ENCODE measurements around the gene CACTIN.

CACTIN gene

GRCh38 chr19:3645067-3645396 lies 18.4 kb upstream of the CACTIN start:
- H3K4me1 ChIP-seq: no peaks in the 10 kb centered on the region
- H3K9ac ChIP-seq: no peak overlapping the region
- no peaks in the 10 kb centered on the region for H3K27me3 ChIP-seq (ENCODE audit: control insufficient read depth, insufficient read depth, low read length)
- TF ChIP-seq, protein P1, sequence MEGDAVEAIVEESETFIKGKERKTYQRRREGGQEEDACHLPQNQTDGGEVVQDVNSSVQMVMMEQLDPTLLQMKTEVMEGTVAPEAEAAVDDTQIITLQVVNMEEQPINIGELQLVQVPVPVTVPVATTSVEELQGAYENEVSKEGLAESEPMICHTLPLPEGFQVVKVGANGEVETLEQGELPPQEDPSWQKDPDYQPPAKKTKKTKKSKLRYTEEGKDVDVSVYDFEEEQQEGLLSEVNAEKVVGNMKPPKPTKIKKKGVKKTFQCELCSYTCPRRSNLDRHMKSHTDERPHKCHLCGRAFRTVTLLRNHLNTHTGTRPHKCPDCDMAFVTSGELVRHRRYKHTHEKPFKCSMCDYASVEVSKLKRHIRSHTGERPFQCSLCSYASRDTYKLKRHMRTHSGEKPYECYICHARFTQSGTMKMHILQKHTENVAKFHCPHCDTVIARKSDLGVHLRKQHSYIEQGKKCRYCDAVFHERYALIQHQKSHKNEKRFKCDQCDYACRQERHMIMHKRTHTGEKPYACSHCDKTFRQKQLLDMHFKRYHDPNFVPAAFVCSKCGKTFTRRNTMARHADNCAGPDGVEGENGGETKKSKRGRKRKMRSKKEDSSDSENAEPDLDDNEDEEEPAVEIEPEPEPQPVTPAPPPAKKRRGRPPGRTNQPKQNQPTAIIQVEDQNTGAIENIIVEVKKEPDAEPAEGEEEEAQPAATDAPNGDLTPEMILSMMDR (IDR thresholded peaks at IDR 0.05): no peak
- H3K4me2 ChIP-seq (ENCODE audit: low read length): no peak overlapping the region
- H2AFZ ChIP-seq: no peak overlapping the region
- no peaks in the 10 kb centered on the region for H3K9me3 ChIP-seq (ENCODE audit: control insufficient read depth, low read length)
- no peak overlapping the region for H3K27ac ChIP-seq
- no peak overlapping the region for H3K4me3 ChIP-seq (ENCODE audit: low read depth, low read length)
- no peaks in the 10 kb centered on the region for H3K79me2 ChIP-seq
- H3K36me3 ChIP-seq (ENCODE audit: control insufficient read depth, insufficient read depth, low read length): no peaks in the 10 kb centered on the region

- H3K4me1 ChIP-seq: no peaks in the 10 kb centered on the region
- no peaks in the 10 kb centered on the region for H3K27me3 ChIP-seq (ENCODE audit: control insufficient read depth, insufficient read depth, low read length)
- H3K9me3 ChIP-seq (ENCODE audit: control insufficient read depth, low read length): no peaks in the 10 kb centered on the region
- no peak overlapping the region for H3K4me2 ChIP-seq (ENCODE audit: low read length)
- H3K4me3 ChIP-seq (ENCODE audit: low read depth, low read length): no peak overlapping the region
- H2AFZ ChIP-seq: no peak overlapping the region
- no peaks in the 10 kb centered on the region for H3K36me3 ChIP-seq (ENCODE audit: control insufficient read depth, insufficient read depth, low read length)
- TF ChIP-seq, protein P1 (IDR thresholded peaks at IDR 0.05): no peak
- no peaks in the 10 kb centered on the region for H3K79me2 ChIP-seq
- no peak overlapping the region for H3K9ac ChIP-seq
- H3K27ac ChIP-seq: no peak overlapping the region
These were observed 17.9 kb upstream of the CACTIN start for GRCh38 chr19:3644351-3645066.

GRCh38 chr19:3643674-3644313 lies 17.2 kb upstream of the CACTIN start:
- H3K9me3 ChIP-seq (ENCODE audit: control insufficient read depth, low read length): no peaks in the 10 kb centered on the region
- H3K27ac ChIP-seq: no peak overlapping the region
- TF ChIP-seq, protein P1 (IDR thresholded peaks at IDR 0.05): no peak
- H3K9ac ChIP-seq: no peak overlapping the region
- no peak overlapping the region for H3K4me2 ChIP-seq (ENCODE audit: low read length)
- H3K36me3 ChIP-seq (ENCODE audit: control insufficient read depth, insufficient read depth, low read length): no peaks in the 10 kb centered on the region
- H2AFZ ChIP-seq: no peak overlapping the region
- no peaks in the 10 kb centered on the region for H3K4me1 ChIP-seq
- no peaks in the 10 kb centered on the region for H3K27me3 ChIP-seq (ENCODE audit: control insufficient read depth, insufficient read depth, low read length)
- H3K79me2 ChIP-seq: no peaks in the 10 kb centered on the region
- no peak overlapping the region for H3K4me3 ChIP-seq (ENCODE audit: low read depth, low read length)

DNA sequence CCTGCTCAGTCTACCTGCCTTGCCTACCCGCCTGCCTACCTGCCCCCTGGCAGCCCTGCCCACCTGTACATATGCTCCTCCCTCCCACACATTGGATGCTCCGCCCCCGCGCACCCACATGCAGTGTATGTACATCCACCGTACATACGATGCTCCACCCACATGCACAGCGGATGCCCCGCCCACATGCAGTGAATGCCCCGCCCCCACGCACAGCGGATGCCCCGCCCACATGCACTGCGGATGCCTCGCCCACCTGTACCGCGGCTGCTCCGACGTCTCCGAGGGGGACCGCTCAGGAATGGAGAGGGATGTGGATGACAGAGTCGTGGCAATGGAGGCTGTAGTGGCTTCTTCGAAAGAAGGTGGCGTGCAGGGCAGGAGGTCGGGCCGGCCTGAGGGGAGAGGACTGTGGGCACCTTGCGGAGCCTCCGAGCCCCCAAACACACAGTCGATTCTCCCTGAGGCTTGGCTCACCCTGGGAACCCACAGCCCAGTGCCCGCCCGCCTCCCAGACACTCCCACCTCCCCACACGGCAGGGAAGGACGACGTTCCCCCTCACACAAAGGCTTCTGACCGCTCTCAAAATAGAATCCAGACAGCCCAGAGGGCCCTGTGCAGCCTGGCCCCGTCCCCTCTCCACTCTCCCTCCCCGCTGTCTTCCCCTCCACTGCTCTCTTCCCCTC lies 16.5 kb upstream of the CACTIN start:
- H3K36me3 ChIP-seq (ENCODE audit: control insufficient read depth, insufficient read depth, low read length): no peaks in the 10 kb centered on the region
- H3K27me3 ChIP-seq (ENCODE audit: control insufficient read depth, insufficient read depth, low read length): no peaks in the 10 kb centered on the region
- no peaks in the 10 kb centered on the region for H3K9me3 ChIP-seq (ENCODE audit: control insufficient read depth, low read length)
- H3K79me2 ChIP-seq: no peaks in the 10 kb centered on the region
- no peak overlapping the region for H2AFZ ChIP-seq
- H3K4me2 ChIP-seq (ENCODE audit: low read length): no peak overlapping the region
- no peak overlapping the region for H3K4me3 ChIP-seq (ENCODE audit: low read depth, low read length)
- H3K4me1 ChIP-seq: no peaks in the 10 kb centered on the region
- TF ChIP-seq, protein P1 (IDR thresholded peaks at IDR 0.05): no peak
- H3K9ac ChIP-seq: no peak overlapping the region
- no peak overlapping the region for H3K27ac ChIP-seq

All from parathyroid adenoma (tissue), 2 donors.